ENCODE results near the gene CDHR5.
"Not testable (repeated sequence)": the region's sequence is repeated elsewhere in the genome, so short reads cannot be mapped to it uniquely, and the experiment has no call there.

CDHR5 gene

DNA sequence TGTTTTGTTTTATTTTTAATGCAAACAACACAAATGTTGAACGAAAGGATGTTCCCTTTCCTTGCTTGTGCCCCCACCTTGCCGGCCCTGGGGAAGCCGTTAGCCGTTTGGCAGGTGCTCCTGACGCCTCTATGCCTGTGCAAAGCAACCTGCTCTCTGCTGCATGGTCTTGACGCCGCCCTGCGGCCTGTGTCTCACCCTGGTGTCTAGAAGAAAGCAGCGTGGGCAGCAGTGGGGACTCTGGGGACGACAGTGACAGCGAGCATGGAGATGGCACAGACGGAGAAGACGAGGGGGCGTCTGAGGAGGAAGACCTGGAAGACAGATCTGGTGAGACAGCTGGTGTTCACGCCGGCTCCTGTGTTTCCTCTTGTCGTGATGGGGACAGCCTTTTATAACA lies 43.0 kb downstream of the CDHR5 start:
- DNase-seq = no peak

DNA sequence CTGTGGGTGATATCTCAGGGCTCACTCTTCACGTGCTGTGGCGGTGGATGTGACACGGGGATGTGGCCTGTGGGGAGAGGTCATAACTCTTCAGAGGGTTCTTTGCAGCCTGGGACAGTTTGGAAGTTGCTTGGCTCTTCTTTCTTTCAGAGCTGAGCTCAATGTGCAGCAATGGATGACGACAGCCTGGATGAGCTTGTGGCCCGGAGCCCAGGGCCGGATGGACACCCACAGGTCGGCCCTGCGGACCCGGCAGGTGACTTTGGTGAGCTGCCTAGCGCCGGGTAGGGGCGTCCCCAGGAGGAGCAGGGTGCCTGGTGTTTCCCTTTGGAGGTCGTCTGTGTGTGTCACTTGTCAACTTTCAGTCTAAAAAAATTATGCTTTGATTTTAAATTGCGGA lies 43.4 kb downstream of the CDHR5 start:
- no peak for DNase-seq

DNA sequence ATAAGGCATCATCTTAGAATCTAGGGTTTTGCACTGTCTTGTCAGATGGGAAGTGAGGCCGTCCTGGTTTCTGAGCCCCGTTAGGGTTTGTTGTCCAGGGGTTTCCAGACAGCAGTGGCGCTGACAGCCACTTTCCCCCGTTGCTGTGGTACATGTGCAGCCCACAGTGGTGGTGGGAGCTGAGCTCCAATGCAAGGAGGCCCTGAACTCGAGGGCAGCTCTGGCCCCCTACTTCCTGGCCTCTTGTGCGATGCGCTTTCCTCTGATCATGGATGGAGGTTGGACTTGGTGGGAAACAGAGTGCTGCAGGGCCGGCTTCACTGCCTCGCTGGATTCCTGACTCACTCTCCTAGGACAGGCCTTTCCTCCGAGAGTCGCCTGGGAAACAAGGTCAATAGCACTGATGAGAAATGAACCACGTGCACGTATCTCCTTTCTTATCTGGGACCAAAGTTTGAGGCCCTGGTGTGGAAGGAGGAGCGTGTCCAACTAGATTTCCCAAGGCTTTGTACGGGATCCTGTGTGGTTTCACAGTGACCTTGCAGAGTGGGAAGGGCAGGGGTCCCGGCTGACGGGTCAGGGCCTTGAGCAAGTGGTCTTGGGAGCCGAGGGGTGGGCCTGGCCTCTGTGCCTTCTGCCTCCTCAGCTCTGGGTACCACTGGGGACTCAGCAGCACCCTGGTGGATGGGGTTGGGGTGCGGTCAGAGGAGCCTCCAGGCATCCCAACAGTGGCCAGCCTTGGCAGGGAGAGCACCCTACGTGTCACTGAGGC lies 44.7 kb downstream of the CDHR5 start:
- DNase-seq = no peak

DNA sequence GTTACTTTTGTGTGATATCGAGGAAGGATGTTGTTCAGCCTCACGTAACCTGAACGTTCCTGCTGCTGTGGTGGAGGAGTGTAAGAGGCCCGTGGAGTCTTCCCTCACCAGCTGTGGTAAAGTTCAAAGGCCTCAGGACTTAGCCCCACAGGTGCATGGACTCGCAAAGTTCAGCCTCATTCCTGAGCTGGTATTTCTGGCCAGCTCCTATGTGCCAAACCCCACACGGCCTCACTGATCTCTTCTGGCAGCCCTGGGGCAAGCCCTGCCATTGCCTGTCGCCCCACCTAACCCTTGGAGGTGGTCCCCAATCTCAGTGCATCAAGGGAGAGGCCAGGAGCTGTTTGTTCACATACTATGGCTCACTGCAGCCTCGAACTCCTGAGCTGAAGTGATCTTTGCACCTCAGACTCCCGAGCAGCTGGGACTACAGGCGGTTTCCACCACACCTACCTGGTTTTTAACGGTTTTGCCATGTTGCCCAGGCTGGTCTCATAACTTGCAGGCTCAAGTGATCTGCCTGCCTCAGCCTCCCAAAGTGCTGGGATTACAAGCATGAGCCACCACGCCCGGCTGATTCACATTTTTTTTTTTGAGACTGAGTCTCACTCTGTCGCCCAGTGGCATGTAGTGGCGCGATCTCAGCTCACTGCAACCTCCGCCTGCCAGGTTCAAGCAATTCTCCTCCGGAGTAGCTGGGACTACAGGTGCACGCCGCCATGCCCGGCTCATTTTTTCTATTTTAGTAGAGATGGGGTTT lies 46.3 kb downstream of the CDHR5 start:
- no peak for DNase-seq

DNA sequence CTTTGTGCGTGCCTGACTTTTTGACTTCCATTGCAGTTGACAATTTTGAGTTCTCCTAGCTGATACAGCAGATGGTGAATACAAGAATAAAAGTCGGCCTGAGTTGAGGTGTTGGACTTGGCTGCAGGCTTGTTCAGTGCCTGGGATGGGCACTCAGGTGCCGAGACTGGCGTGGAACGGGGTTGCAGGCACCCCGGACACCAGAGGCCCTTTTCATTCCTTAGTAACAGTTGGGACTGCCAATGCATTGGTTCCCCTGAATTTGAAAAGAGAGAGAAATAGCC lies 47.2 kb downstream of the CDHR5 start:
- DNase-seq = no peak

DNA sequence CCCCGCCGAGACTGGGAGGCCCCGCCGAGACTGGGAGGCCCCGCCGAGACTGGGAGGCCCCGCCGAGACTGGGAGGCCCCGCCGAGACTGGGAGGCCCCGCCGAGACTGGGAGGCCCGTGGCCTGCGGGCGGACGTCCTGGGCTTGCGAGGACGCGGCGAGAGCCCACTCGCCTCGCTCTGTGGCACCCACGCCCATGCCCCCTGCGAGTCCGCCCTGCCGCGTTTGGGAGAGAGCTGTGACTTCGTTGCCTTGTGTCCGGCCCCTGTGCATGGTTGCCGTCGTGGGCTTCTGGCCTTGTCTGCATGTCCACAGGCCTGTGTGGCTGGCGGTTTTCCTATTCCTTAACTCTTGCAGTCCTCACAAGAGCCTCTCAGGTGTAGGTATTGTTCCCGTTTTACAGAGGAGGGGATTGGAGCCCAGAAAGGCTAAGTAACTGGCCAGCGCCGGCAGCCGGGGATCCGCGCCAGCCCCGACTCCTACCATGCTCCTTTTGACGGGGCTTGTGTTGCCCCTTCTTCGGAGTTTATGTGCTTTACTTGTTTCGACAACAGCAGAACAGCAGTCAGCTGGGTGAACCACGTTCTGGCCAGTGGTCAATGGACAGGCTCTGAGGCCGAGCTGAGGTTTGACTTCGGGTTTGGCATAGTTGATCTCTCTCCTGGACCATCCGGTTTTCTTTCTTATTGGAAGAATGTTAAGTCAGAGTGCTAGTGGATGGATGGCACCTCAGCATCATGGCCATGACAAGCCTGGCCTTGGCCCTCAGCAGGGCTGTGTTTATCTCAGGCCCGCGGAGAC lies 47.7 kb downstream of the CDHR5 start:
- no peak for DNase-seq

DNA sequence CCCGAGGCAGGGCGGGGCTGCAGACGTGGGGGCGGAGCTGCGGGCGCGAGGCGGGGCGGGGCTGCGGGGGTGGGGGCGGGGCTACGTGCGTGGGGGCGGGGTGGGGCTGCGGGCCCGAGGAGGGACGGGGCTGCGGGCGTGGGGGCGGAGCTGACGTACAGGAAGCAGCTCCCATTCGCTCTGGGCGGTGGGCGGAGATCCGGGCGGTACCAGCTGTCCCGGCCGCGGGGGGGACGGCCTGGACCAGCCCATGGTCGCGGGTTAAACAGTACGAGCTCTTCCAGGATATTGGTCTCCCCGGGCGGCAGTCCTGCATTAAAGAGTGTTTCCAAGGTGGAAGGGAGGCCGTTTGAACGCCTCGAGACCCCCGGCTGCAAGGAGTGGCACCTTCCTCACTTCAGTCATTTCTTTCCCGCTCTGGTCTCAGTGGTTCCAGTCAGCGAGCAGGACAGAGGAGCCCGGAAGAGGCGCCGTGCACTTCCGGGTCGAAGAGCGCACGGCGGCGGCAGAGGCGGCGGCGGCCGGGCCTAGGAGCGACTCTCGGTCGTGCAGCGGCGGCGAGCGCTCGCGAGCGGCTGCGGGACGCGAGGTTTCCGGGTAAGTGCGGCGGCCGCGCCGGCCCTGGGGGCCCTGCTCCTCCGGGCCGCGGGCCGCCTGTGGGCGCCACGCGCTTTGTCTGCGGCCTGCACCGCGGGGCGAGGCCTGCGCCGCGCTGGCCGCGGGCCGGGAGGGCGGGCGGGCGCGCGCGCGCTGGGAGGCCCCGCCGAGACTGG lies 48.6 kb downstream of the CDHR5 start, which contains the start of gene PHRF1:
PHRF1 (plus strand) TSS at position 475 of the 773 bp plus-strand sequence. CDS start 5,043 bp downstream, outside the sequence.
- DNase-seq = peak; percentile 95 to 99 (median 97)

DNA sequence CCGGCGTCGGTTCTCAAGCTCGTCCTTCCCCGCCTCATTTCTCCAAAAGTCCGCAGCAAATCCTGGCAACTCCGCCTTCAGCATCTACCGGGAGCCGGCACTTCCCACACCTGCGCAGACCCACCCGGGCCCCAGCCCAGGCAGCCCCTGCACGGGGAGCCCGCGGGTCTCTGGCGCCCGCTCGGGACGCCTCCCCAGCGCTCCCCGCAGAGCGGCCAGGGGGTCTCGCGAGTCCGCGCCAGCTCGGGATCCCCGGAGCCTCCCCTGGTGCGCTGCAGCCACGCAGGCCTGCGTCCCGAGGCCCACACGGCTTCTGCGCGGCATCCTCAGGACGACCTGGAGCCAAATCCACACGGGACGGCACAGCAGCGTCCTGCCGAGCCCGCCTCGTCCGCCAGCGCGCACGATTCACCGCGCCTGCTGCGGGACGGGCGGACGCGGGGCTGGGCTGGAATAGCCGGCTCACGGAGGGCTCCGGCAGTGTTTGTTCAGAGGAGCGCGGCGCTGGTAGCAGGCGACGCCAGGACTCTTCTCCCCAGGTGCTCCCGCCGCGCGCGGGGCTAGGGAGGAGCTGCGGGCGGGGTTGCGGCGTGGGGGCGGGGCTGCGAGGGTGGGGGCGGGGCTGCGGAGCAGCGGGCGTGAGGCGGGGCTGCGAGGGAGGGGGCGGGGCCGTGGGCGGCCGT lies 49.3 kb downstream of the CDHR5 start:
- peak in 1 of 3 donors; percentile 24 for DNase-seq

DNA sequence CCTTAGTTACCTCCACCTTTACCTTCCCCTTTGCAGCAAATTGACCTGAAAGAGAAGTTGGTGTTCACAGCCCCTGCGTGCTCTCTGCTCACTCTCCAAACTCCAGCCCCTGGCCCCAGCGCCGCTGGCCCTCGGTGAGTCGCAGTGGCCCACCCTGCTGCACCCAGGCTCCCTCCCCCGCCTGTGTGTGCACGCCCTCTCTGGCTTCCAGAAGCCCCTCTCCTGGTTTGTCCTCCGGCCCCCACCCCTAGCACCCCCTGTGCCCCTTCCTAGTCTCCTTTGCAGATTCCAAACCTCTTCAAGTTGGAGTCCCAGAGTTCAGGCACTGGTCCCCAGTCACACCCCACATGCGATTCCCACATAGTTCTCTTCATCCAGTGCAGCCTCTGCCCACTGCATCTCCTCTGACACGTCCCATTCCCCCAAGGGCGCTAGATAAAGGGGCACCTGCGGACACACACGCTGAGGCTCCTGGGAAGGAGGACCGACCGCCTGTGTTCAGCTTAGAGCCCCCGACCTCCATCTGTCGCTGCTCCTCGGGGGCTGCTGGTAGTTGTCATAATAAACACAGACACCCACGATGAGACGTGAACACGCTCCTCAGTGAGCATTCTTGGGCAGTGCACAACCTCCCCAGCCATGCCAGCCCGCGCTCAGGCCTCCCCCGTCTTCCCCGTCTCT lies 50.0 kb downstream of the CDHR5 start:
- DNase-seq = peak in 1 of 3 donors; percentile 37

DNA sequence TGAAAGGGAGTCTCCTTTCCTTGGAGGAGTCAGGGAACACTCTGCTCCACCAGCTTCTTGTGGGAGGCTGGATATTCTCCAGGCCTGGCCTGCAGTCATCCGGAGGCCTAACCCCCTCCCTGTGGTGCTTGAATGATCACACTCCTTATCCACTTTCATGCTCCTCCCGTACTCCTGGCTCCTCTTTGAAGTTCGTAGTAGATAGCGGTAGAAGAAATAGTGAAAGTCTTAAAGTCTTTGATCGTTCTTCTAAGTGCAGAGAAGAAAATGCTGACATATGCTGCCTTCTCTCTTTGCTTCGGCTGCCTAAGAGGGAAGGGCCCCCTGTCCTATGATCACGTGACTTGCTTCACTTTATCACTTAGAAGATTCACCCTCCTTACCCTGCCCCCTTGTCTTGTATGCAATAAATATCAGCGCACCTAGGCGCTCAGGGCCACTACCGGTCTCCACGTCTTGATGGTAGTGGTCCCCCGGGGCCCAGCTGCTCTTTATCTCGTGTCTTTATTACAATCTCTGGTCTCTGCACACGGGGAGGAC lies 50.7 kb downstream of the CDHR5 start:
- not testable (repeated sequence) for DNase-seq

DNA sequence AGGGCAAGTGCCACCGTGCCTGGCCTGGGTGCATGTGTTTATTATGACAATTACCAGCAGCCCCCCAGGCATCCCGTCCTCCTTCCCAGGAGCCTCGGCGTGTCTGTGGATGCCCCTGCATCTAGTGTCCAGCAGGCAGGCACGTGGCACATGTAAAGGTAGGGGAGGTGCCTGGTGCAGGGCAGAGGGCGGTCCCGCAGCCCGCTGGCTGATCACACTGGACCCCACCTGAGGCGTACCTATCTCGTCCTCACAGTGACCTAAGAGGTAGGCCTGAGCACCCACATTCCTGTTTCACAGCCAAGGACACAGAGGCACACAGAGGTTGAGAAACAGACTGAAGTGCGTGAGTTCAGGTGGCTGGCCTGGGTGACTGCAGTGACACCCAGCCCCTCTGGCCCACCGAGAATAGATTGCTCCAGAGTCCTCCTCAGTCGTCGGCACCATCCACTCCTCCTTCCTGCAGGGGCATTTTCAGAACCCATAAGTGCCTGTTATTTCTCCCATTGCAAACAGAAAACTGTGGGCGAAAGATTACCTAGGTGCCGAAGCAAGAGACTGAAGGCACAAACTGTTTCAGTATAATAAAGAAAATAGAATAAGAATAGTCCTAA lies 51.5 kb downstream of the CDHR5 start:
- DNase-seq = no peak

DNA sequence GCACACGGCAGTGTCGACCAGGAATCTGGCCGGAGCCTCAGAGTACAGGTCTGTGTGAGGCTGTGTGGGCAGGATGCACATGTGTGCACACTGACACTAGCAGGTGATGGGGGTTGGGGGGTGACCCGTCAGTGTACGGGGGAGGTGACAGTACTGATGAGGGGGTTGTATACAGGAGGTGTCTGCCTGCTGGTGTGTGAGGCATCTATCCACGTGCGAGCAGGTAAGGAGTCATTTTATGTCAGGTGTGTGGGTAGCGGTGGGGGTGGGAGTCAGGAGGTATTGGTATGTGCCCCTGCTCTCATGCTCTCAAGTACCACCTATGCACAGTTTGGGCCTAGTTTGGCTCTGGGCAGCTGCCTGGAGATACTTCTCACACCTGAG lies 53.0 kb downstream of the CDHR5 start:
- no peak for DNase-seq

DNA sequence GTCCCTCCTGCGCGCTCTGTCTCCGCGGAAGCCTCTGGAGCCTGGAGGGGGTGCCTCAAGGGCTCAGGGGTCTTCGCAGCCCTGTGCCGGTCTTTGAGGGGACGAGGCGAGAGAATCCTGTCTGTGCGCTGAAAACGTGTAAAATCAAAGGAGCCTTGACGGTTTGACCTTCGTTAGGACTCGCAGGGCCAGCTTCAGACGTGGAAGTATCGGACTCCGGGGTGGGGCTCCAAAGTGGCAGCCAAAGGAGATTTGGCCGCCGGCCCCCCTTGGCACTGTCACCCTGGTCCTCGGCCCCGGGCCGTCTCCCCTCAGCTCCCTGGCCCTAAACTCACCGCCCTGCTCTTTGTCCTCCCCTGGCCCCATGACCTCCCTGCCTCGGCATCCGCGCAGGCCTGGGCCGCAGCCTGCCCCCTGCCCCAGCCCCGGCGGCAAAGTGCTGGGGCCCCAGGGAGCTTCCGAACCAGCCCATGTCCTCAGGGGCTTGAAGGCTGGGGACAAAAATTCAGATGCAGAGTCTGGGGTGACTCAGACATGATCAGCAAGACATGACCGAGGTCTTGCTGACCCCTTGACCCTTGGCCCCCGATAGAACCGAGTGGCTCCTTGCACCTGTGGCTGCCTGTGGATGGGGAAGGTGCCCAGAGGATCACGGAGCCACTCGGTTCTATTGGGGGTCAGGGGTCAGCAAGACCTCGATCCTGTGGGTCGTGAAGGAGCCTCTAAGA lies 55.4 kb downstream of the CDHR5 start:
- no peak for DNase-seq

DNA sequence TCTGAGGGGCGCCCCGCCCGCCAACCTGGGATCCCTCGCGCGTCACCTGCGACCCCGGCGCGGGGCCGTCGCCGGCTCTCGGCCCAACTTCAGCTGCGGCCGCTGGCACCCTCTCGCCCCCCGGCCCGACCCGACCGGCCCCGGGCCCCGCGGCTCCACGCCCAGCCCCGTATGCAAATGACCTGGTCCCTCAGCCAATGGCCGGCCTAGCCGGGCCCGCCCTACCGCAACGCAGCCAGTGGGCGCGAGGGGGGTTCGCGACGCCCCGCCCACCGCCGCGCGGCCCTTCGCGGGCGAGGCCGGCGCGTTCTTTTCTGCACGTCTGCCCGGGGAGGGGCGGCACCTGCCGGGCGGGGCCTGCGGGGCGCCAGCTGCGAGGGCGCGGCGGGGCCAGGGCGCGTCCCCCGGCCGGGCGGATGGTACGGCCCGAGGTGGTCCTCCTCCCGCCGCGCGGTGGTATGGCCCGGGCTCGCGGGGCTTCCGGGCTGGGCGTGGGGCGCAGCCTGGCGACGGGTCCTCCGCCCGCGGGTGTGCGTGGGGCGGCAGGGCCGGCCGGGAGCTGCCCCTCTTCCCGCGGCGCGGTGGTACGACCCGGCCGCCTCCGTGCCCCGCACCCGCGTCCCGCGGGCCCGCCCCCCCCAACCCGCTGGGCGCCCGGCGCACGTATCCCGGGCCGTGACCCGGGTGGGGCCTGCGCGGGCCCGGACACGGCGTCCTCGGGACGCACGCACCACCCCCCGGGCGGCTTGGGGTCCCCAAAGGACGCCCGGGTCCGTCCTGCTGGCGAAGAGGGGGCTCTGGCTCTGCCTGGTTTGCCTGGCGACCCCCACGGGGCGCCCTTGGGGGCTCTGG lies 56.2 kb downstream of the CDHR5 start:
- peak; percentile 94 to 98 (median 97) for DNase-seq

DNA sequence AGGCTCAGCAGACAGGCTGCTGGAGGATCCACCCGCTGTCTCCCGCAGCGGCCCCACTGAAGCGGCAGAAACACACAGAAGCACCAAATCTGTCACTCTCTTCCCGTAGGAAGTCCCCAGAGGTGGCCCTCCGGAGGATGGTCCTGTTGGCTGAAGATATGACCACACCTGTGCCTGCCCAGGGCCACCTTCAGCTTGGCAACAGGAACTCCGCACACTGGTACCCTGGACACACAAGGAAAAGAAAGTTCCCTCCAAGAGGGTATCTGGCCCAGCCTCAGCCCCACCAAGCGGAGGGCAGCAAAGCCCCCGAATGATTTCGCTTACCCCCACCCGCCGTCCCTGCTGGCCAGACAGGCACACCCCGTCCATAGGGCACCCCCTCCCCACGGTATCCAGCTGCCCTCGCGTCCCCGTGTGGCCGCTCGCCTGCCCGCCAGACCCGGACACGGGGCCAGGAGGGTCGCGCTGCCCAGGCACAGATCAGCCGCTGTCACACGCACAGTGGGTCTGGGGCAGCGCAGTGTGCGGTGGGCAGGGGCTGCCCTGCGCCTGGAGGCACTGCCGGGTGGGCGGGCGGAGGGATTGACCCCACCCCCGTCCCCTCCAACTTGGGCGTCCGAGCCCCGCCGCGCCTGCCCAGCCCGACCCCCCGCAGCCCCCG lies 57.0 kb downstream of the CDHR5 start:
- DNase-seq = no peak

DNA sequence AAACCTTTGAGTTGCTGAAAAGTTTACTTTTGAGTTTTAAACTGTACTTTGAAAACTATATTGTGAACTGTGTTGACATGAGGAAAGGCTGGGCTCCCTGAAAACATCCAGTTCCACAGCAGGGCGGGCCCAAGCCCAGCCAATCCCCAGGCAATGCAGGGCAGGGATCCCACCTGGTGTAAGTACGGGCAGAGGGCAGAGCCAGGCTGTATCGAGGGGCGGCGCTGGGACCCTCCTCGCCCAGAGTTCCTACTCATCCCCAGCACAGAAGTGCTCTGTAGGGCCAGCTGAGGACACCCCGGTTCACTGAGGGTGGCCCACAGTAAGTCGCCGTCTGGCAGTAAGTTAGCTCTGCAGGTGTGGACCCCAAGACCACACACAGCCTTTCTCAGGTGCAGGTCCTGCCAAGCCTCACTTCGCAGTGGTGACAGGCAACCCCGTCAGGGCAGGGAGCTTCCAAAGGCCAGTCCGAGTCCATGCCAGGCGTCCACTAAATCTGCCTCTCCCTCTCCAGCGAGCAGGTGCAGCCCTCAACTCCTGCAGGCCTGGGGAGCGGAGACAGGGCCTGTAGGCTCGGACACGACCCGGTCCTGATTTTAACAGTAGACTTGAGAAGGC lies 57.6 kb downstream of the CDHR5 start:
- no peak for DNase-seq

Measured in suppressor macrophage treated with lipopolysaccharide for 1 hour (primary cell).